M059J (cell line): ENCODE data around the gene MAN2B2. TPM values are rescaled to one million over a fixed set of nuclear protein-coding genes. Genes with fewer than 3 reads are reported as not detected.
A peak's percentile ranks its signal among the peaks of the same experiment; 100 is the strongest.

ENCODE experiments used
- DNase-seq: peaks from one replicate; pipeline ENCODE4 v3.0.0-alpha.2; 2012; ENCODE audit warnings: low read depth
- total RNA-seq: library from RNA; depleted of rRNA; stranded (reverse); fragments of >200 nt; shearing (Covaris generic); gene quantifications from 2 replicates; pipeline ENCODE4 v1.2.3, GENCODE V29; 2014

Gene MAN2B2
- total RNA-seq, 1 experiment from 2014 or later: 28.8 TPM

DNA sequence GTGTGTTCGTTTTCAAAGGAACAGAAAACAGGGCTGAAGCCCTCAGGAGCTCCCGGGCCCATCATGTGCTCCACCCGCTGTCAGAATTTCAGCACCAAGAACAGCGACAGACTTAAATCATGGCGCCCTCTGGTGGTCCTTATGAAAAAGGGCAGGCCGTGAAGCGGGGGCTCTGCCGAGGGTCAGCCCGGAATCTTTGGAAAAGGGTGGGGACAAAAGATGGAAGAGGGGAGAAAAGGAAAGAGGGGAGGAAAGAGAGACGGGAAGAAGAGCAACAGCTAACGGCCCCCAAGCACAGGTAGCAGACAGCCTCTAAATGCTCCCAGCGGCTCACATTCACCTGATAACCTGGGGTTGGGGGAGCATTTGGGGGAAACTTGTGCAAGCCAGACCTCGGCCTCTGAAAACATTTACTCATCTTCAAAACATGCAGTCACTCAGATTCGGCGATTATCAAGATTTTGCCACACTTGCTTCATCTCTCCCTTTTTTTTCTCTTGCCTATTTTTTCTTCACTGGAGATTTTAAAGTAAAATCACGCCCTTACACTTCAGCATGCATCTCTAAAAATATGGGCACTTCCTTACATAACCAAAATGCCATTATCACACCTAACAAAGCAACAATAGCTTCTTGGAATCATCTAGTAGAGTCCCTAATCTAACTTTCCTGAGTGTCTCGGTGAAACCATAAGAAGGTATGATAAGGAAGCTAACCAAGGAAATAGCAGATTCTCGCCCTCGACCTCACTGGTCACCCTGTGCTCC is 28.1 kb upstream of the MAN2B2 start:
- DNase-seq: peak; percentile 54

DNA sequence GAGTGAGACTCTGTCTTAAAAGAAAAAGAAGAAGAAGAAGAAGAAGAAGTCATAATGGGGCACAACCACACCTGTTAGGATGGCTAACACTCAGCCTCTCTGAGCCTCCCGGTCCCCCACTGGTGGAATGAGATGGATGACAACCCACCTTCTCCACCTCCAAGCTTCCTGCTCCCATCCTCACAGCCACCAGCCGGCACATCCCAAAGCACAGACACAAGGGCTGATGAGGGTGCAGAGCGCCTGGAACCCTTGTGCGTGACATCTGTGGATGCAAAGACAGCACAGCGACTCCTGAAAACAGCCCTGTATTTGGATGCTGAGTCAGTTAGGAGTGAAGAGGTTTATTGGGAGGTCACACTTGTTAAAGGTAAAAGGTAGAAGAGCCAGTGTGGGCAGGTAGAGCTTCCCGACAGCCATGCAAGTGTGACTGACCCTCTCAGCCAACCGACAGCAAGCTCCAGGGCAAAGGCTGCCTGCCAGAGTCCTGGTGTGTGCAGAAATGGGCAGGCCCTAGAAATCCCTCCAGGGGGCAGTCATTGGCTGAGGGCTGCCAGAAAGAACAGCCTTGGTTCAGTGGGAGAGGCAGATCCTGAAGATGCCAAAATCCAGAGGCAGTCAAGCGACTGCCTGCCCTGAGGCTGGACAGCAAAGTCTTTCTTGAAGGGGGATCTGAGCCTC is 26.6 kb upstream of the MAN2B2 start:
- DNase-seq: peak; percentile 50

DNA sequence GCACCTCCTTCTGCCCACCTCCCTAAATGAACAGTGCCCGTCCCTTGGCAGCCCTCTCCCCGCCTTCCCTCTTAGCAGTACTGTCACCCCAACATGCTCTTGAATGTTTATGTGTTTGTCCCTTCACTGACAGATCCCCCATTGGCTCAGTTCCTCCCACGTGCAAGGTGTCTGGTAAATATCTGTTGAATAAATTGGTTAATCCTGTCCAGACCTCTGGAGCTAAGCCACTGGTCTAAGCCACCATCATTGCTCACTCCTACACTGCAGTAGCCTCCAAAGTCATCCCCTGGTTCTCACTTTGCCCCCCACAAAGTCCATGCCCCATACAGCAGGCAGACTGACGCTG is 26.1 kb upstream of the MAN2B2 start:
- DNase-seq: no peak

DNA sequence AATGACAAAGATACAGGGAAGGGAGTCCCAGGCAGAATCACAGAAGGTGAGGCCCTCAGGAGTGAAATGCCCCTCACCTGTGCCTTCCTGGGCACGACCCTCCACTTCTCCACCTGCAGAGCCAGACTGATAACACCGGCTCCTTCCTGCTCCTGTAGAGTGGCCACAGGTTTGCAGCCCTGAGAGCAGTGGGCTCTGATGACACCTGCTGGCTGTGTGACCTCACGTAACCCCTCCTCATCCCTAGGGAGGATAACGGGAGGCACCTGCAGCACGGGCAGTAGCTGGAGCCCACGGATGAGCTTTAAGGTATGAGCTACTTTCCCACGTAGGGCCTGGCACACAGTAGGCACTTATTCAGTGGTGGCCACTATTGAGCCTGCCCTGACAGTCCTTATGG is 25.5 kb upstream of the MAN2B2 start:
- DNase-seq: no peak

DNA sequence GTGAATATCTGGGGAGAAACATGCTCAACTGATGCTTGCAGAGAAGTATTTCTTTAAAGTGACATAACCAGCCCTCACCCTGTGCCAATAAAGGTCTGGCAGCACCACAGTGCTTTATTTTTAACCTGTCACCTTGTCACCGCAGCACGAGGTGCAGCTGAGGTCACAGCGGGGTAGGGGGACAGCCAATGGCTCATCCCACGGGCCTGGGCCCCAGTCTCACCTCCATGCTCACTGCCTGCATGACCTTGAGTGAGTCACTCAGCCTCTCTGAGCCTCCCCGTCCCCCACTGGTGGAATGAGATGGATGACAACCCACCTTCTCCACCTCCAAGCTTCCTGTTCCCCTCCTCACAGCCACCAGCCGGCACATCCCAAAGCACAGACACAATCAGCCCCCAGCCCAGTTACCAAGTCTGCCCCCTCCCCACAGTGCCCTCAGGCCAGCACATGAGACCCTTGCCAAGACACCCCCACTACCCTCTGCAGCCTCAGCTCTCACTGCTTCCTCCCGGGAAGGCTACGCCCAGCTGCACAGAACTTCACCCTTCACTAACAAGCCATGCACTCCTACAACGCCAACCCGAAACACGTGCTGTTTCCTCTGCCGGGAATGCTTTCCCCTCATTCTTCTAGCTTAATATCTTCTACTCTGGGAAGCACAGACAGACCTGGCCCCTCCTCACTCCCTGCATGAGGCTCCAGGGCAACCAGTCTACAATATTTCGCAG is 24.9 kb upstream of the MAN2B2 start:
- DNase-seq: no peak

DNA sequence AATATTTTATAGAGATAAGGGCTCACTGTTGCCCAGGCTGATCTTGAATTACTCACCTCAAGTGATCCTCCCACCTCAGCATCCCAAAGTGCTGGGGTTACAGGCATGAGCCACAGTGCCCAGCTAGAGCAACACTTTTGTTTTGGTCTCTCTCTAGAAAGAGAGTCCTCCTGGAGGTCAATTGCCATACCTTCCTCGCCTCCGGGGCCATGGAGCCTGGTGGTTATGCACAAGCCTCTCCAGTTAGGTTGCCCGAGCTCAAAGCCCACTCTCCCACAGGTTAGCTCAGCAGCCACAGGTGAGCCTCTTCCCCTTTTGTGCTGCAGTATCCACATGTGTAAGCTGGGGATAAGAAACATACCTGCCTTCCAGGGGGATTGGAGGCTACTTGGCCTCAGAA is 24.2 kb upstream of the MAN2B2 start:
- DNase-seq: no peak

DNA sequence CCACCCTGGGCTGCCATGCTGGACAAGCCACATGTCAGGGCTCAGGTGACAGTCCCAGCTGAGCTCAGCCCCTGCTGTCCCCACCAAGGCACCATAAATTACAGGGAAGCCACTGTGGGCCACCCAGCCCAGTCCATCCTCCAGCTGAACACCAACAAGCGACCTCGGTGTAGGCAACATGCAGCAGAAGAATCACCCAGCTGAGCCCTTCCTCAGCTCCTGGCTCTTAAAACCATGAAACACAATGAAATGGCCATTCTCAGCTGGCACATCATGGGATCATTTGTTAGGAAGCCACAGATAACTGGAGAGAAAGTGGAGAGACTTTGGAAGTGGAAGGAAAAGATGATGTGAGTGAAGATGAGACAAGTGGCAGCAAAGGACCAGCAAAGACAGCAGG is 23.3 kb upstream of the MAN2B2 start:
- no peak for DNase-seq

DNA sequence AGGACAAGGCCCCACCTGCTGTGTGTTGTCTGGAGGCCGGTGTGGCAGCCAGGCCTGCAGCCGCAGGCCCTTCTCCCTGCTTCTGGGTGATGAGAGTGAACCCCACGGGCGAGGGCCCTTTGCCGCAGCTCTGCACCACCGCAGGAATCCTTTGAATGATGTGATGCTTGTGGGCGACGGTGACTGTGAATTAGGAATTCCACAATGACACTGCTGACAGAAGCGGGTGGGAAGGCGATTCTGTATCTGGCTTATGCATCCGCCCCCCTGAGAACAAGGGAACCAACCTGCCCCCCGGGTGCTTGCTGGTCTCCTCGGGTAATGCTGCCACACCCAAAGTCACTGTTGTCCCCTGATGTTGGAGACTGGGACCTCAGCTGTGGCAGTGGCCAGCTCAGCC is 19.5 kb upstream of the MAN2B2 start:
- no peak for DNase-seq

DNA sequence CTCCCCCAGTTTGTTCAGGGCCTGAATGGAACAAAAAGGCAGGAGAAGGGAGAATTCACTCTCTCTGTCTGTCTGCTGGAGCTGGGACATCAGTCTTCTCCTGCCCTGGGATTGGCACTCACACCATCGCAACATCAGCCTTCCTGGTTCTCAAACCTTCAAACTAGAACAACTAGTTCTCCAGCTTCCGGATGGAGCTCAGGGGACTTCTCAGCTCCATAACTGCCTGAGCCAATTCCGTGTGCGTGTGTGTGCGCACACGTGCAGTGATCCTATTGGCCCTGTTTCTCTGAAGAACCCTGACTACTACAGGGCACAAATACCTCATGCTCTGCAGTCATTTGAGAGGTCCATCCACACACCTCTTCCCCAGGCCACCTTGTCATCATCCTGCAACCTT is 18.7 kb upstream of the MAN2B2 start:
- DNase-seq: no peak

DNA sequence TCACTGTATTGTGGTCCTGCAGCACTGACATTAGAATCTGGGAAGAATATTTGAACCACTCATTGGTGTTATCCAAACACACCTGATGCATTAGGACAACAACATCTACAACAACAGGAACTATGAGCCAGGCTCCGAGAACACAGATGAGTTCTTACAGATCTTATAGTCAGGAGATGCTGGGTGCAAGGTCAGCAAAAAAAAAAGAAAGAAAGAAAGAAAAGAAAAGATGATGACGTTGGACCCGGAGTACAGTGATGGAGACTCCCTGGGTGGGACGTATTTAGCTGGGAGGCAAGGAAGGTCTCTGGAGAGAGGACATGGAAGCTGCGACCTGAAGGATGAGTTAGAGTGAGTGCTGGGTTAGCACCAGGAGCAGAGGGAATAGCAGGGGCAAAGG is 17.8 kb upstream of the MAN2B2 start:
- DNase-seq: no peak

DNA sequence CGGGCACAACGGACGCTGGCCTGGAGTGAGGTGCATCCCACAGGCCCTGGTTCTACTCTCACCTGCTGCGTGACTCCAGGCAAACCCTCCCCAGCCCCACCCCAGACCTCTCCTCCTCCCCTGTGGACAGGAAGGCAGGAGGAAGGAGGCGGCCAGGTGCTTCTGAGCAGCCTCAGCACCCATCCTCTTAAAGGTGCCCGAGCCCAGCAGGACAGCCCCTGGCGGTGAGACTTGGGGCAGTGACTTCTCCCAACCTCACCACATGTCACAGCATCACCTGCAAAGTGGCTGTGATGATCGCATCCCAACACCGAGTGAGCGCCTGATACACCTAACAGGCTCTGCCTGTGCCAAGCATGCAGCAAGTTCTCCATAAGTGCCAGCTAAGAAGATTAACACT is 17.1 kb upstream of the MAN2B2 start:
- no peak for DNase-seq

DNA sequence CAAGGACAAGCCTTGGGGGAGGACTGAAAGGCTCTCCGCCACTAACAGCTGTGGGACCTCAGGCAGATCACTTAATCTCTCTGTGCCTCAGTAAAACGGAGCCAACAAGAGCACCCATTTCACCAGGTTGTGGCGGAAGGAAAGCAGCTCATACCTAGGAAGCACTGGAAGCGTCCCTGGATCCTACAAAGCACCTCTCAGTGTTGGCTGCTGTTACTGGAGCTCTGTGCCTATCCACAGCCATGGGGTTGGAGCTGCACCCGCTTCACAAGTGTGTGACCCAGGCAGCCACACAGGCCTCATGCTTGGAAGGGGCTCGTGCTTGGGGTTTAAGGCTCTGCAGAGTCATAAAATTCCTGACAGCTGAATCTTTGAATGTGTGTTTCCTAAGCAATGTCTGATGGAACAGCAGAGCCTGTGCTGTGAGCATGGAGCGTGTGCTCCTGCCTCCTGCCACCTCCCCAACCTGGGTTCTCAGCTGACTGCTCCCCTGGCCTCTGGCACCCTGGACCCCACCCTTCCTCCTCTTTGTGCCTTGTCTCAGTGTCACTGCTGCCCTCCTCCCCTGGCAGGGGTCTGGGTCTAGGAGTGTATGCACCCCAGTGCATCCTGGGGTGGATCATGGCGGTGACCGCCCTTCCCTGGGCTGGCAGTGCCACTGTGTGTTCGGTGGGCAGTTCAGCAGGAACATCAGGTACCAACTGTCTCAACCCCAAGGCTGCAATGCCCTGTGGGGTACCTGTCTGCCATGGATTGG is 14.4 kb upstream of the MAN2B2 start:
- peak; percentile 47 for DNase-seq

DNA sequence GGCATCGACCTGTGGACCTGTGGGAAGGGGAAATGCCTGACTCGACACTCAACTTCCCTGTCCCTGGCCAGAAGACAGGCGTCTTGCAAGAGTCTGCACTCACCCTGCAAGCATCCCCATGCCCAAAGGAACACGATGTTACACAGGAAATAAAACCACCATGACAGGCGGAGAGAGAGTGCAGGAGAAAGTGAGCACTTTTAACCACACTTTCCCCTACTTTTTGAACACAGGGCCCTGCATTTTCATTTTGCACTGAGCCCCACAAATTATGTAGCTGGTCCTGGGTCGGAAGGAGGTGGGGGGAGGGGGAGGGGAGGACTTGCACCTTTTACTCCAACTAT is 13.8 kb upstream of the MAN2B2 start:
- peak; percentile 15 for DNase-seq

DNA sequence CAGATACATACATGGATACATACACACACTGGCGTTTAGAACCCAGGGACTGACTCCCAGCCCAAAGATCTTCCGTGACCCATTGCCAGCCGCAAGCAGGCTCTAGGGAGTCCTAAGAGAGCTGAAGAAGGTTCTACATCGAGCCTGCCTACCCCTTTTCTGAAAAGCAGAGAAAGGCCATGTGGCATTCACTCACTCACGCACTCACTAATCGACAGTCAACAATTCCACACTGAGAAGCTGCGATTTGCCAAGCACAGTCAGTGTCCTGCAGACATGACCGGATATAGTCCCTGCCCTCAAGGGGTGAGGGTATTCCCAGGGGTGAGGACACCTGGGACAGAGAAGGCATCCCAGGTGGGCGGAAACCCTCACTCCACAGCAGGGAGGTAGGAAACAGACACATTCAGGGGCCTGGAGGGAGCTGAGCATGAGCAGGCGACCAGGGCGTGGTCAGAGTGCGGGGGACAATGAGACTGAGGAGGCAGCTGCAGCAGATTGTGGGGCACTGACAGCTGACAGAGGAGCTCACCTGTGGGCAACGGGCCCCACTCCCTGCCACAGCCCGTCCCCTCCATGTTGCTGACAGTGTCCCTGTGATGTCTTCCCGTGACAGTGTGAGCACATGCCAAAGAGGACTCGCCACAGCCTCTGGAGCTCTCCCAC is 13.2 kb upstream of the MAN2B2 start:
- DNase-seq: no peak

DNA sequence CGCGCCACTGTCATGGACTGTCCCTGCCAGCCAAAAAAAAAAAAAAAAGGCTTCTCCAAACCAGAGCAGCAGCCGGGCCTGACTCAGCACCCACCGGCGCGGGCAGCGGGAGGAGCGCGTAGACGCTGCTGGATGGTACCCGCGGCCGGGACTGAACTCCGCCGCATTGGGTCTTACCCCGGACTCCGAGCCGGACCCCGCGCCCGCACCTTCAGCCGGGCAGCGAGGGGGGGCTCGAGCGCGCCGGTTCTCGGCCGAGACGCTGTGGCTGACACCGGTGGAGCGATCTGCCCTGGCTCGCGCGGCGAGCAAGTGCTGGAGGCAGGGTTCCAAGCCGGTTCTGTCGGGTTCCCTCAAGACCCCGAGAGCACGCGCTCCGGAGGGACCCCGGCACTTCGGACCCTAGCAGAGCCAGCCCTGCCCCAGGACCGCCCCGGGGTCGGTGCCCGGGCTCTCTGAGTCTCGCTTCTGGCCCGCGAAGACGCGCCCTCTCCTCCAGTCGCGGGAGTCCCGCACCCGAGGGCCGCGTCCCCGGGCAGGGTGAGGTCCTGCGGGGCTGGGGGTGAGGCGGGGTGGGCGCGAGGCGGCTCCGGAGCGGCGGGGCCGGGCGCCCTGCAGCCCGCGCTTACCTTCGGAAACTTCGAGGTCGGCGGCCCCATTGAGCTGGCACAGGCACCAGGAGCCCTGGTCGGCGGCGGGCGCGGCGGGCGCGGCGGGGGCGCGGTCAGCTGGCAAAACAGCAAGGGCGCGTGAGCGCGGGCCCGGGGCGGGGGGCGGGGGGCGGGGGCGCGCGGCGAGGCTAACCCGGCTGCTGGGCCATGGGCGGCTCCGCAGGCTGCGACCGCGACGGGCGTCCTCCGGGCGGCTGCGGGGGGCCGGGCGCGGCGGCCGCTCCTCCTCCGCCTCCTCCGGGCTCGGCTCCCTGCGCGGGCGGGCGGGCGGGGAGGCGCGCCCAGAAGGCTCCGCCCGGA is 11.8 kb upstream of the MAN2B2 start:
- DNase-seq: peak; percentile 52

DNA sequence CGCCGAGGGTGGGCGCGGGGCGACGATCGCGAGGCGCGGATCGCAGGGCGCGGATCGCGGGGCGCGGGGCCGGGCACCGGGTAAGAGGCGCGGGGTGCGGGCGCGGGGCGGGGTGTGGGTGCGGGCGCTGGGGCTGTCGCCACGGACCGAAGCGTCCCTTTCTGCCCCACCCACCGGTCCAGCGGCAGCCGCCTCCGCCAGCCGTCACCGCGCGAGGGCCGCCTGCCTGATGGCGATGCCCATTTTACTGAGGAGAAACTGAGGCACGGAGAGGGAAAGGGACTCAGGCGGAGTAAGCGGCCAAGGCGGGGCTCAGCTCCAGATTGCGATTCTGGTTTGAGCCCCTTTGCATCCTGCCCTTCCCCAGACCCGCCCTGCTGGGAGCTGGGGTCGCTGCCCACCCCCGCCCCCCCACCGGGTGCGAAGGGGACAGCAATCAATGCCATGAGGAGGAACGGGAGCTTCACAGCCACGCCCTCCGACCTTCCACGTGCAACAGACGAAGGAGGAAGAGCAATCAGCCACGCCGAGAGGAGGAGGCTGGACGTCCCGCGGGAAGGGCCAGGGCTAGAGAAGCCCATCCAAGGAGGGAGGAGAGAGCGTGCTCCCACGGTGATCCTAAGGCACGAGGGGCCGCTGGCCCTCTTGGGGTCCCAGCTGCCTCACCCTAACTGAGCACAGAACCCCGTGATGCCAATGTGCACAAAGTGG is 10.9 kb upstream of the MAN2B2 start:
- DNase-seq: no peak

DNA sequence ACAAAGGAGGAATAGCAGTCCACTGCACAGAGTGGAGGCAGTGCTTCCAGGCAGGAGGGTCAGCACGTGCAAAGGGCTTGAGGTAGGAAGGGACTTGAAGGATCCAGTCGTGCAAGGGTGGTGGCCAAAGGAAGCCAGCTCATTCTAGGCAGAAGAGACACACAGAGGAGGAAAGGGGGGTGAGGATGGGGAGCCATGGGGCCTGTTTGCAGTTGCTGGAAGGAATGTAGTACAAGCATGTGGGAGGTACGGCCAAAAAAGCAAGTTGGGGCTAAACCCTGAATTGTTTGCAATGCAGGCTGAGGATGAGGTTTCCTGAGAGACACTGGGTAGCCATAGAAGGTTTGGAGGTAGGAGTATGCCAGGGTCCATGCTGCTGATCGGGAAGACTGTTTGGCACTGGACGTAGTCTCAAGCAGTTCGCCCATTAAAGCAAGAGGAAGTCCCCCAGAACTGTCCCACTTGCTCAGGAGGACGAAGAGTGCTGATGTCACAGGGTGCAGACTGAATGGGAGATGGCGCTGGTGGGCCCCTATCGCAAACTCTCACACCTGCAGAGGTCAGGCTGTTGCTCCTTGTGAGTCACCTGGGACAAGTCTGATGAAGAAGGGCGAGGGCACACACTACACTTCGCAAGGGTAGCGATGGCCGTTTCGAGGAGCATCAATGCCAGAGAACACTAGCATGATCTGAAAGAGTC is 9.1 kb upstream of the MAN2B2 start:
- no peak for DNase-seq

DNA sequence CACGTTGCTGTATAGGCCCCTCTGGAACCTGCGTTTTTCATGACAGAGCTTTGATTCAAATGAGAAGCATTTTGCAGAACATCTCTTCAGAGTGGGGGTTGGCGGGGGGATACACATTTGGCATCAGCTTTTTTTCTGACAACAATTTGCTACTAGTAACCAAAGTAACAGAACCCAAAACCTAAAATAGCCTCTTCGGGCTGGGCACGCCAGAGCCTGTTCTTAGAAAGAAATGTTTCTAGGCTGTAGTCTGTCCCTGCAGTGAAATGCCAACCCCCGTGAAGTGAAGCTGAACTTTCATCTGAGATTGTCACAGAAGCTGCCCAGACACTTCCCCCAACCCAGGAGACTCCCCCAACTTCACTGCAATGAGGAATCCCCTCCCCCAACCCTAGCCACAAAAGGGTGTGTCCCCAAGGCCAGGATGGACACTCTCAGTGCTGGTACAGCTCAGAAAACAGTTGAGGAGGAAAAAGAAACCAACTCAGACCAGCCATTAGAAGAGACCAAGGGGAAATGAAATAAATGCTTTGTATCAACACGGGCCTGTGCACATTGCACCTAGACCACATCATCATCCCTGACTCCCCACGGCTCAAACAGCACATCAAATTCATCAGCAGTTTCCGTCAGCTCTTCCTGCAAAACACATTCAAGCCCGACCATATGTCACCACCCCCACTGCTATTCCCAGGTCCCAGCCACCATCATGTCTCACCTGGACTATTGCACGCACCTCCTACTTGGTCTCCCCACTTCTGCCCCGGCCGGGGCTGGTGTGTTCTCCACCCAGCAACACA is 8.4 kb upstream of the MAN2B2 start:
- no peak for DNase-seq

DNA sequence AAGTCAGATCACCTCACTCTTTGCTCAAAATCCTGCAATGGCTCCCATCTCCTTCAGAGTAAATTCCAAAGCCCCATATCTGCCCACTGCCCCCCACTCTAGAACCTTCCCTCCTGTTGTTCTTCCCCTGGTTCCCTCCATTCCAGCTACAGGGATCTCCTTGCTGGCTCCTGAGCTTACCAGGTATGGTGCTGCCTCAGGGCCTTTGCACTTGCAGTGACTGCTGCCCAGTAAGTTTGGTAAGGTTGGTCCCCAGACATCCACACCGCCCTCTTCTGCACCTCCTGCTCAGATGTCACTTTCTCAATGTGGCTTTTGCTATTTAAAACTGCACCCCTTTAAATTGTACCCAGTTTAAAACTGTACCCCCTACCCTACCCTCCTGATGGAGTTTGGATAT is 7.8 kb upstream of the MAN2B2 start:
- DNase-seq: no peak
